ENCODE measurements around the gene CCR3. TPM values are rescaled to one million over a fixed set of nuclear protein-coding genes. Genes with fewer than 3 reads are reported as not detected.

Gene CCR3
- not detected for total RNA-seq

GRCh38 chr3:46242120-46242519, at the start of gene CCR3:
CCR3 (plus strand) TSS chr3:46242460; CDS start chr3:46265159, 22,699 bp downstream.

GRCh38 chr3:46208167-46208704, 34.0 kb upstream of the CCR3 start, which contains the start of gene CCR1:
CCR1 (minus strand) TSS chr3:46208313; CDS start chr3:46204313, 4,000 bp downstream.

Other genes with a start within 250 kb of the CCR3 start
- gene FYCO1, start 246.6 kb upstream of the CCR3 start, total RNA-seq = 51.7 TPM
- gene XCR1, start 215.0 kb upstream of the CCR3 start, total RNA-seq = not detected
- gene CCR1, start 34.1 kb upstream of the CCR3 start, total RNA-seq = 1.7 TPM
- gene CCR2, start 111.7 kb downstream of the CCR3 start, total RNA-seq = 0.77 TPM
- 0.11 TPM for gene CCR5, start 128.5 kb downstream of the CCR3 start, total RNA-seq
- gene CCRL2, start 164.8 kb downstream of the CCR3 start, total RNA-seq = 1.7 TPM
- 52.9 TPM for gene LTF, start 222.4 kb downstream of the CCR3 start, total RNA-seq